GM18951 (cell line): Measurements from ENCODE around the gene SLC39A12.
"Not testable (repeated sequence)": the region's sequence is repeated elsewhere in the genome, so short reads cannot be mapped to it uniquely, and the experiment has no call there.

Experiments
- POLR2A ChIP-seq: IDR thresholded peaks from 4 replicates; pipeline ENCODE4 v1.6.1; 2011; ENCODE audit warnings: mild to moderate bottlenecking; ENCODE audit not compliant: insufficient read length, insufficient read depth; ENCODE audit errors: extremely low read depth
- in situ Hi-C: fragments of 300-500 bp; cut with MboI; formaldehyde crosslinking; loops from one replicate; pipeline ENCODE4 v1.12.0; 2022; ENCODE audit warnings: low sequenced_read_pairs, mixed read lengths, inconsistent platforms; ENCODE audit not compliant: unreplicated experiment

SLC39A12 gene

GRCh38 chr10:17943033-17943745 lies 8.5 kb upstream of the SLC39A12 start:
- TF ChIP-seq POLR2A, result no peak
- in situ Hi-C loops, result no loop called here

GRCh38 chr10:17950269-17950668 lies 1.4 kb upstream of the SLC39A12 start:
- in situ Hi-C loops, result not testable (repeated sequence)

- TF ChIP-seq POLR2A, result no peak
- in situ Hi-C loops, result no loop called here
Observed at GRCh38 chr10:17950726-17951125, 992 bp upstream of the SLC39A12 start.

GRCh38 chr10:17954372-17954771 lies 2.7 kb downstream of the SLC39A12 start:
- in situ Hi-C loops, result not testable (repeated sequence)

- in situ Hi-C loops, result no loop called here
- no peak for TF ChIP-seq POLR2A
Observed at GRCh38 chr10:17954861-17955260, 3.1 kb downstream of the SLC39A12 start.

- in situ Hi-C loops, result no loop called here
- TF ChIP-seq POLR2A, result no peak
Observed at GRCh38 chr10:17958049-17958448, 6.3 kb downstream of the SLC39A12 start.

- no peak for TF ChIP-seq POLR2A
- in situ Hi-C loops, result no loop called here
Observed at GRCh38 chr10:17959870-17960269, 8.2 kb downstream of the SLC39A12 start.

GRCh38 chr10:17961551-17962422 lies 10.1 kb downstream of the SLC39A12 start:
- no peak for TF ChIP-seq POLR2A
- in situ Hi-C loops, result no loop called here

GRCh38 chr10:17963431-17963830 lies 11.7 kb downstream of the SLC39A12 start:
- in situ Hi-C loops, result no loop called here

GRCh38 chr10:17965649-17966235 lies 14.0 kb downstream of the SLC39A12 start:
- TF ChIP-seq POLR2A, result no peak
- in situ Hi-C loops, result no loop called here

More at GRCh38 chr10:17963431-17963830, 11.7 kb downstream of the SLC39A12 start:
- no peak for TF ChIP-seq POLR2A

- in situ Hi-C loops, result no loop called here
- TF ChIP-seq POLR2A, result no peak
Observed at GRCh38 chr10:17974505-17974904, 22.8 kb downstream of the SLC39A12 start.

- in situ Hi-C loops, result no loop called here
Observed at GRCh38 chr10:17980846-17981565, 29.3 kb downstream of the SLC39A12 start.

GRCh38 chr10:17981766-17982380 lies 30.2 kb downstream of the SLC39A12 start:
- in situ Hi-C loops, result no loop called here
- no peak for TF ChIP-seq POLR2A

More at GRCh38 chr10:17980846-17981565, 29.3 kb downstream of the SLC39A12 start:
- no peak for TF ChIP-seq POLR2A

GRCh38 chr10:17984056-17984455 lies 32.3 kb downstream of the SLC39A12 start:
- in situ Hi-C loops, result no loop called here

More at GRCh38 chr10:17984056-17984455, 32.3 kb downstream of the SLC39A12 start:
- TF ChIP-seq POLR2A, result no peak
